ENCODE data around the gene PLEKHB2. TPM values are rescaled to one million over a fixed set of nuclear protein-coding genes. Genes with fewer than 3 reads are reported as not detected.

PLEKHB2 gene
- total RNA-seq, 6 experiments from 2014 or later = 87.3 to 96.2 (median 93.6) TPM

- no peak overlapping the region for H3K4me3 Mint-ChIP-seq
- peaks cover 59% of the 10 kb centered on the region for H3K36me3 Mint-ChIP-seq (ENCODE audit: low read depth)
- DNase-seq = no peak
- H3K4me1 Mint-ChIP-seq (ENCODE audit: low read depth) = peaks cover 4% of the 10 kb centered on the region
- H3K27me3 Mint-ChIP-seq (ENCODE audit: insufficient read depth) = no peaks in the 10 kb centered on the region; the same call in 1 of the 2 replicates
- H3K27ac Mint-ChIP-seq = no peak overlapping the region
- no peak for TF ChIP-seq CTCF (IDR thresholded peaks at IDR 0.05)
- no peaks in the 10 kb centered on the region for H3K9me3 Mint-ChIP-seq
These were observed 21.3 kb downstream of the PLEKHB2 start for GRCh38 chr2:131126436-131126835.

- DNase-seq = no peak
- TF ChIP-seq CTCF (IDR thresholded peaks at IDR 0.05) = no peak
- H3K27me3 Mint-ChIP-seq (ENCODE audit: insufficient read depth) = no peaks in the 10 kb centered on the region; the same call in 1 of the 2 replicates
- no peaks in the 10 kb centered on the region for H3K9me3 Mint-ChIP-seq
- no peak overlapping the region for H3K4me3 Mint-ChIP-seq
- no peak overlapping the region for H3K27ac Mint-ChIP-seq
- H3K4me1 Mint-ChIP-seq (ENCODE audit: low read depth) = no peaks in the 10 kb centered on the region
- H3K36me3 Mint-ChIP-seq (ENCODE audit: low read depth) = peaks cover 53% of the 10 kb centered on the region
These were observed 21.9 kb downstream of the PLEKHB2 start for GRCh38 chr2:131127076-131127475.

DNA sequence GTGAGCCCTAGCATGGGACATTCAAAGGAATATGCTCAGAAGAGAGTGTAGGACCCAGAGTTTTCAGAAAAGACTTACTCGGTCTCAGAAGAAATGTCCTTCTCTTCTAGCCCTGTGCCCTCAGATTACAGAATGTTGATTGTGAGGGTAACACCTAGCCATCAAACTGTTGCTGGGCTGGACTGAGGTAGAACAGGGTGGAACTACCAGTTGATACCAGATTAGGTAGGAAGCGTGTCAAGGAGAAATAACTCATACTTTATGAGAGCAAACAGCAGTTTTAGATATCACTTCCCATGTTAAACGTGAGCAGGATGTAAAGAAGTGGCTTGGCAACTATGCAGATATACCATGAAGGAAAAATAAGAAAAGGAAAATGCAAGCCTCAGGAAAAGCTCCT lies 22.8 kb downstream of the PLEKHB2 start:
- Mint-ChIP-seq H3K27ac (no peak overlapping the region), H3K9me3 (no peaks in the 10 kb centered on the region), H3K4me3 (no peak overlapping the region), H3K36me3 (ENCODE audit: low read depth) (peaks cover 49% of the 10 kb centered on the region), H3K4me1 (ENCODE audit: low read depth) (no peaks in the 10 kb centered on the region), H3K27me3 (ENCODE audit: insufficient read depth) (no peaks in the 10 kb centered on the region; the same call in 1 of the 2 replicates)
- TF ChIP-seq CTCF (IDR thresholded peaks at IDR 0.05) = no peak
- no peak for DNase-seq

- Mint-ChIP-seq H3K4me1 (ENCODE audit: low read depth) (no peaks in the 10 kb centered on the region), H3K4me3 (no peak overlapping the region), H3K27ac (no peak overlapping the region), H3K9me3 (no peaks in the 10 kb centered on the region), H3K36me3 (ENCODE audit: low read depth) (peaks cover 43% of the 10 kb centered on the region), H3K27me3 (ENCODE audit: insufficient read depth) (no peaks in the 10 kb centered on the region; the same call in 1 of the 2 replicates)
- DNase-seq = no peak
- TF ChIP-seq CTCF (IDR thresholded peaks at IDR 0.05) = no peak
These were observed 25.1 kb downstream of the PLEKHB2 start for GRCh38 chr2:131130298-131130596.

DNA sequence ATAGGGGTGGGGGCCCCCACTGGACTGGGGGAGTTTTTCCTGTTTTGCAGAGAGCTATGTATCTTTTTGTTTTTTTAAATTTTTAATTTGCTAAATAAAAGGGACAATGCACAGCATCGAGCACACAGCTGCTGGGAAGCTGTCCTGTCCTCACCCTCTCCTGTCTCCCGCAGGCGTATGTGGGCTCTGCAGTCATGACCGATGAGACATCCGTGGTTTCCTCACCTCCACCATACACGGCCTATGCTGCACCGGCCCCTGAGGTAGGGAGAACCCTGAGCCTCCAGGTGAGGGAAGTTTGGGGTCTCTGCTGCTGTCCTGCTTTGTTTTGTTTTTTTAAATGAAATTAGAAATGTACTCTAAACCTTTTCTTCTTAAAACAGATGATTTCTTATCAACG lies 27.6 kb downstream of the PLEKHB2 start:
- Mint-ChIP-seq H3K27ac (no peak overlapping the region), H3K4me1 (ENCODE audit: low read depth) (no peaks in the 10 kb centered on the region), H3K9me3 (no peaks in the 10 kb centered on the region), H3K4me3 (no peak overlapping the region), H3K36me3 (ENCODE audit: low read depth) (peaks cover 28% of the 10 kb centered on the region), H3K27me3 (ENCODE audit: insufficient read depth) (peaks cover 1% of the 10 kb centered on the region; the same call in 1 of the 2 replicates)
- DNase-seq = no peak
- no peak for TF ChIP-seq CTCF (IDR thresholded peaks at IDR 0.05)

DNA sequence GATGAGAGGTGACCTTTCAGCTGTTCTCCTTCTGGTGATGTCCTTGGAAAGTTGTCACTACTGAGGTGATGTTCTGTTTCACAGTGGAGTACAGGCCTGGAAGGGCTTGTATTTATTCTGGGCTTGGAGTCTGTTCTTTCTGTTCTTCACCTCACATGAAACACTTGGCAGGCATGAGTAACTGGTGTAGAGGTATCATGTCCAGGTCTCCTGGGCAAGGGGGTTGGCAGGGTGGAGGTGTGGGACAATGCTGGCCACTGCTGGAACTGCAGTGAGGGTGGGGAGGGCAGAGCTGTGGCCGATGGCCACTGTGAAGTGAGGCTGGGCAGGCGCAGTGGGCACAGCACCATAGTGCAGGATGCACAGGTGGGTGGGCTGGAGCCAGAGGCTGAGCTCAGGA lies 35.4 kb downstream of the PLEKHB2 start:
- no peaks in the 10 kb centered on the region for H3K4me1 Mint-ChIP-seq (ENCODE audit: low read depth)
- peaks cover 15% of the 10 kb centered on the region for H3K36me3 Mint-ChIP-seq (ENCODE audit: low read depth)
- no peak for TF ChIP-seq CTCF (IDR thresholded peaks at IDR 0.05)
- H3K9me3 Mint-ChIP-seq = no peaks in the 10 kb centered on the region
- H3K27ac Mint-ChIP-seq = no peak overlapping the region
- no peak for DNase-seq
- peaks cover 1% of the 10 kb centered on the region; the same call in 1 of the 2 replicates for H3K27me3 Mint-ChIP-seq (ENCODE audit: insufficient read depth)
- H3K4me3 Mint-ChIP-seq = no peak overlapping the region
